ENCODE data around the gene OR4F6.
A peak's percentile ranks its signal among the peaks of the same experiment; 100 is the strongest.
"Not testable (repeated sequence)": the region's sequence is repeated elsewhere in the genome, so short reads cannot be mapped to it uniquely, and the experiment has no call there.

- TF ChIP-seq CTCF (IDR thresholded peaks at IDR 0.05), result peak; percentile 47
- not testable (repeated sequence) for TF ChIP-seq TAF1 (IDR thresholded peaks at IDR 0.05; ENCODE audit: borderline replicate concordance, low read depth, low read length); EP300 (IDR thresholded peaks at IDR 0.05; ENCODE audit: borderline replicate concordance in 1 of 2, low read depth in 1 of 2, low read length in 1 of 2); FOSL2 (IDR thresholded peaks at IDR 0.05; ENCODE audit: borderline replicate concordance, low read depth); PBX3 (IDR thresholded peaks at IDR 0.05); REST (IDR thresholded peaks at IDR 0.05; ENCODE audit: low read depth, low read length); JUND (IDR thresholded peaks at IDR 0.05); MAX (IDR thresholded peaks at IDR 0.05; ENCODE audit: low read depth); POLR2AphosphoS5 (IDR thresholded peaks at IDR 0.05; ENCODE audit: low read depth, low read length); EZH2phosphoT487 (IDR thresholded peaks at IDR 0.05; ENCODE audit: borderline replicate concordance, low read depth); RXRA (IDR thresholded peaks at IDR 0.05; ENCODE audit: borderline replicate concordance, low read depth); SMC3 (IDR thresholded peaks at IDR 0.05; ENCODE audit: low read depth, low read length); ELF1 (IDR thresholded peaks at IDR 0.05)
Measured at GRCh38 chr15:101767083-101767640, 36.1 kb upstream of the OR4F6 start.

All from SK-N-SH (cell line).